ENCODE data around the gene TEX12. TPM values are rescaled to one million over a fixed set of nuclear protein-coding genes. Genes with fewer than 3 reads are reported as not detected.

TEX12 gene
- total RNA-seq, 3 donors from 2014 or later, result 0.52 to 0.80 (median 0.60) TPM

- DNase-seq (no peak), ATAC-seq (peak; percentile 38)
- intact Hi-C loops (cut with DNase I, micrococcal nuclease), result loop anchor here (10.0 kb wide), 1 partner anchor 61 kb away; no protein-coding TSS in a partner anchor
- no peak for TF ChIP-seq CTCF (IDR thresholded peaks at IDR 0.05)
- Histone ChIP-seq H3K4me1 (ENCODE audit: low read depth) (peaks cover 3% of the 10 kb centered on the region), H3K4me3 (no peak overlapping the region), H3K36me3 (ENCODE audit: low read depth) (no peaks in the 10 kb centered on the region), H3K9me3 (no peaks in the 10 kb centered on the region)
These were observed 8.4 kb downstream of the TEX12 start for GRCh38 chr11:112175599-112175952.

- Histone ChIP-seq H3K9me3 (no peaks in the 10 kb centered on the region), H3K36me3 (ENCODE audit: low read depth) (no peaks in the 10 kb centered on the region), H3K4me3 (no peak overlapping the region), H3K4me1 (ENCODE audit: low read depth) (peaks cover 3% of the 10 kb centered on the region)
- intact Hi-C loops (cut with DNase I, micrococcal nuclease), result loop anchor here (10.0 kb wide), 1 partner anchor 61 kb away; no protein-coding TSS in a partner anchor
- no peak for TF ChIP-seq CTCF (IDR thresholded peaks at IDR 0.05)
- DNase-seq (no peak), ATAC-seq (no peak)
These were observed 8.9 kb downstream of the TEX12 start for GRCh38 chr11:112176077-112176476.

- no peak for ATAC-seq
These were observed 10.4 kb downstream of the TEX12 start for GRCh38 chr11:112177589-112177988.

GRCh38 chr11:112178428-112178827 lies 11.3 kb downstream of the TEX12 start:
- Histone ChIP-seq H3K4me1 (ENCODE audit: low read depth) (peaks cover 3% of the 10 kb centered on the region), H3K4me3 (no peak overlapping the region), H3K9me3 (no peaks in the 10 kb centered on the region), H3K36me3 (ENCODE audit: low read depth) (no peaks in the 10 kb centered on the region)
- DNase-seq, result no peak
- TF ChIP-seq CTCF (IDR thresholded peaks at IDR 0.05), result no peak
- intact Hi-C loops (cut with DNase I, micrococcal nuclease), result loop anchor here (10.0 kb wide), 1 partner anchor 64 kb away; no protein-coding TSS in a partner anchor
- no peak for ATAC-seq

More at GRCh38 chr11:112177589-112177988, 10.4 kb downstream of the TEX12 start:
- Histone ChIP-seq H3K4me1 (ENCODE audit: low read depth) (peaks cover 3% of the 10 kb centered on the region), H3K36me3 (ENCODE audit: low read depth) (no peaks in the 10 kb centered on the region), H3K9me3 (no peaks in the 10 kb centered on the region), H3K4me3 (no peak overlapping the region)
- no peak for DNase-seq
- TF ChIP-seq CTCF (IDR thresholded peaks at IDR 0.05), result no peak
- intact Hi-C loops (cut with DNase I, micrococcal nuclease), result loop anchor here (10.0 kb wide), 1 partner anchor 63 kb away; no protein-coding TSS in a partner anchor

GRCh38 chr11:112178936-112179335 lies 11.8 kb downstream of the TEX12 start:
- H3K4me1 ChIP-seq (ENCODE audit: low read depth), result peaks cover 3% of the 10 kb centered on the region
- H3K9me3 ChIP-seq, result no peaks in the 10 kb centered on the region
- ATAC-seq (no peak), DNase-seq (no peak)
- no peak for TF ChIP-seq CTCF (IDR thresholded peaks at IDR 0.05)
- no peak overlapping the region for H3K4me3 ChIP-seq
- intact Hi-C loops (cut with DNase I, micrococcal nuclease), result loop anchor here (10.0 kb wide), 1 partner anchor 64 kb away; no protein-coding TSS in a partner anchor
- no peaks in the 10 kb centered on the region for H3K36me3 ChIP-seq (ENCODE audit: low read depth)

GRCh38 chr11:112179601-112180000 lies 12.4 kb downstream of the TEX12 start:
- Histone ChIP-seq H3K4me1 (ENCODE audit: low read depth) (peaks cover 3% of the 10 kb centered on the region), H3K4me3 (no peak overlapping the region), H3K36me3 (ENCODE audit: low read depth) (no peaks in the 10 kb centered on the region), H3K9me3 (no peaks in the 10 kb centered on the region)
- ATAC-seq (peak; percentile 37), DNase-seq (no peak)
- intact Hi-C loops (cut with DNase I, micrococcal nuclease), result loop anchor here (10.0 kb wide), 1 partner anchor 65 kb away; no protein-coding TSS in a partner anchor
- no peak for TF ChIP-seq CTCF (IDR thresholded peaks at IDR 0.05)

Data from mucosa of descending colon (tissue), 3 donors.